ENCODE results near the gene C2CD3.

The C2CD3 gene

DNA sequence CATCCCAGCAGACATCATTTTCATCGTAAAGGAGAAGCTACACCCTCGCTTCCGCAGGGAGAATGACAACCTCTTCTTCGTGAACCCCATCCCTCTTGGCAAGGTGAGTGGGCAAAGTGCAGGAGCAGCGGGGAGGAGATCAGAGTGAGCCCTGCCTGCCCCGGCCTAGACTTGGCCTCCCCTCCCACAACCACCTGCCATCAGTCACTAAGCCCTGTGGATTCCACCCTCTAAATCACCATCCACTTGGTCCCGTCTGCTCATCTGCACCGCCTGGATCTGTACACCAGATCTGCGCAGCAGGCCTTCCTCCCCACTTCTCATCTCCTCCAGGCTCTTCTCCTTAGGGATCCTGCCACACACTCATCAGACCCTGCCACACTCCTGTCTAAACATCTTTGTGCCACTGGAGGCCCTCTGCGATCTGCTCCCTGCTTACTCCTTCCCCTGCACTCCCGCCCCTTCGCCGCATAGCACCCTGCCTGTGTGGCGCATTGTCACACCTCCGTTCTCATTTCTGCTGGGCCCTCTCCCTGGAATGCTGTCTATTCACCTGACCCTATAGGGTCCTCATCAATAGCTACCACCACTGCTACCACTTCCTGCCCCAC is 202.3 kb downstream of the C2CD3 start:
- no peak for DNase-seq (ENCODE audit: extremely low read depth, low read depth)
- TF ChIP-seq CTCF (IDR thresholded peaks at IDR 0.05; ENCODE audit: low read depth, low read length, missing control alignments), result no peak

GRCh38 chr11:73965764-73966121 is 205.1 kb downstream of the C2CD3 start:
- no peak for TF ChIP-seq CTCF (IDR thresholded peaks at IDR 0.05; ENCODE audit: low read depth, low read length, missing control alignments)
- DNase-seq (ENCODE audit: extremely low read depth, low read depth), result no peak

More for the DNA sequence above, 202.3 kb downstream of the C2CD3 start:
- H3K4me3 ChIP-seq (replicated peaks; ENCODE audit: low read depth, low read length), result no peak overlapping the region

DNA sequence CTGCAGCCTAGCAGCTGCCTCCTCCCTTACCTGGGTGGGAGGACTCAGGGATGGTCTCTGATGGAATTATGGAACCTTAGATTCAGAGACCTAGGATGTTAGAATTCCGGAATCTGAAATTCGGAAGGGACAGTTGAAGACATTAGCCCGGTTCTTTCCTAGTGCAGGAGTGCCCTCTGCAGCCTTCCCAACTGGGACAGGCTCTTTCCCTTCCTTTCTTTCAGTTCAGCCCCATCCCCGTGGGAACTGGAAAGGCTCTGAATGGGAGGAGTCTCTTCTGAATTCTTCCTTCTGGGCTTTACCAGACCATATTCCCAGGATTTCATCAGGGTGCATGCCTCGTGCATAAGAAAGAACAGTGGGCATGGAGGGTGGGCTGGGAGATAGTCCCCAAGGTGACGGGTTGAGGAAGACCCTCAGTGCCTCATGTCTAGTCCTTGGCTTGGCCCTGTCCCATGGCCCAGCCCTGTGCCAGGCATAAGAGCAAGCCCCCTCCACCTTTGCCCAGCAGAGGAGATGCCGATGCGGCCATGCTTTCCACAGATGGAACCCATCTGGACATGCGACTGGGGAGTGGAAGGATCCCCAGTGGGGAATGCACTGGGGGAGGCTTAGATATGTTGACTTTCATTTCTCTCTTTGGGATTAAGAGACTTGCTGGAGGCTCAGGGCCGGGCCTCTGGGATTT is 205.6 kb downstream of the C2CD3 start:
- TF ChIP-seq CTCF (IDR thresholded peaks at IDR 0.05; ENCODE audit: low read depth, low read length, missing control alignments), result no peak
- no peak for DNase-seq (ENCODE audit: extremely low read depth, low read depth)
- peak overlapping the region; percentile 19 for H3K4me3 ChIP-seq (replicated peaks; ENCODE audit: low read depth, low read length)

More at GRCh38 chr11:73965764-73966121, 205.1 kb downstream of the C2CD3 start:
- H3K4me3 ChIP-seq (replicated peaks; ENCODE audit: low read depth, low read length), result no peak overlapping the region

- no peak overlapping the region for H3K4me3 ChIP-seq (replicated peaks; ENCODE audit: low read depth, low read length)
- no peak for DNase-seq (ENCODE audit: extremely low read depth, low read depth)
- no peak for TF ChIP-seq CTCF (IDR thresholded peaks at IDR 0.05; ENCODE audit: low read depth, low read length, missing control alignments)
These were observed 206.9 kb downstream of the C2CD3 start for GRCh38 chr11:73963861-73964260.

Data from HFF-Myc (cell line).